ENCODE data around the gene UGT1A6.
A peak's percentile ranks its signal among the peaks of the same experiment; 100 is the strongest.

UGT1A6 gene

GRCh38 chr2:233810385-233810784 is 117.7 kb downstream of the UGT1A6 start:
- TF ChIP-seq, protein P1, sequence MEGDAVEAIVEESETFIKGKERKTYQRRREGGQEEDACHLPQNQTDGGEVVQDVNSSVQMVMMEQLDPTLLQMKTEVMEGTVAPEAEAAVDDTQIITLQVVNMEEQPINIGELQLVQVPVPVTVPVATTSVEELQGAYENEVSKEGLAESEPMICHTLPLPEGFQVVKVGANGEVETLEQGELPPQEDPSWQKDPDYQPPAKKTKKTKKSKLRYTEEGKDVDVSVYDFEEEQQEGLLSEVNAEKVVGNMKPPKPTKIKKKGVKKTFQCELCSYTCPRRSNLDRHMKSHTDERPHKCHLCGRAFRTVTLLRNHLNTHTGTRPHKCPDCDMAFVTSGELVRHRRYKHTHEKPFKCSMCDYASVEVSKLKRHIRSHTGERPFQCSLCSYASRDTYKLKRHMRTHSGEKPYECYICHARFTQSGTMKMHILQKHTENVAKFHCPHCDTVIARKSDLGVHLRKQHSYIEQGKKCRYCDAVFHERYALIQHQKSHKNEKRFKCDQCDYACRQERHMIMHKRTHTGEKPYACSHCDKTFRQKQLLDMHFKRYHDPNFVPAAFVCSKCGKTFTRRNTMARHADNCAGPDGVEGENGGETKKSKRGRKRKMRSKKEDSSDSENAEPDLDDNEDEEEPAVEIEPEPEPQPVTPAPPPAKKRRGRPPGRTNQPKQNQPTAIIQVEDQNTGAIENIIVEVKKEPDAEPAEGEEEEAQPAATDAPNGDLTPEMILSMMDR (conservative IDR thresholded peaks at IDR 0.05; ENCODE audit: low read length), result no peak
- H3K4me3 ChIP-seq (ENCODE audit: low read length), result no peak overlapping the region
- DNase-seq (ENCODE audit: low read depth), result no peak

DNA sequence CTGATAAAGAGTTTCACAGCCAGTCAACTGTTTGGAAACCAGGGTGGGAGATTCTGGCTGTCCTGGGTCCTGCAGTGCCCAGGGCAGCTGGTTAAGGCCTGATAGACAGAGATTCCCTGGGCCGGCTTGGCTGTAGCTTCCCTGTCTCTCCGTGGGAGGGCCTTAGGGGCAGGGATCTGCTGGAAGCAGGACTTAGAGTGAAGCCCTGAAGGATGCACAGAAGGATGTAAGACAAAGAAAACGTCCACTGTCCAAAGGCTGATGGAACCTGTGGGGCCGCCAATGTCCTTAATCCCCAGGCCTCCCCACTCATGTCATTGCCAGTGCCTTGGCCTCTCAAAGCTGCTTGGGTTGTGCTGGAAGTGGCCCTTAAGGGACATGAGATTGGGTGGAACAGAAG is 118.4 kb downstream of the UGT1A6 start:
- TF ChIP-seq, protein P1 (conservative IDR thresholded peaks at IDR 0.05; ENCODE audit: low read length), result no peak
- no peak for DNase-seq (ENCODE audit: low read depth)
- H3K4me3 ChIP-seq (ENCODE audit: low read length), result no peak overlapping the region

DNA sequence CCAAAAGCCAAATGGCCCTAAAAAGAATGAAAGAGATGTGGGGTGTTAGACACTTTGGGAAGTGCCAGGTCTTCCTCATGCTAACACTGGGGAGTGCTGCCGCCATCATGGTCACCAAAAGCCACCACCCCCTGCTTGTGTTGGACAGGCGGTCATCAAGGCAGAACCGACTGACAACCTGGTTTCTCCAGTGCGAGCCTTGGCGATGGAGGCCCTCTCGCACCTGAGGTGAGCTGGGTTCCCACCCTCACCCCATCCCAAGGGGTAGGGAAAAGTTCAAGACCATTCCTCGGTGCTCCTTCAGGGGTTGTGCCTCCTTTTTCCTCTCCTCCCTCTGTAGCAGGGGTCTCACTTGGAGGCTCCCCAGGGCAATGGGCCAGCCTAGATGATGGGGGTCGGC is 119.0 kb downstream of the UGT1A6 start:
- H3K4me3 ChIP-seq (ENCODE audit: low read length), result no peak overlapping the region
- TF ChIP-seq, protein P1 (conservative IDR thresholded peaks at IDR 0.05; ENCODE audit: low read length), result no peak
- no peak for DNase-seq (ENCODE audit: low read depth)

DNA sequence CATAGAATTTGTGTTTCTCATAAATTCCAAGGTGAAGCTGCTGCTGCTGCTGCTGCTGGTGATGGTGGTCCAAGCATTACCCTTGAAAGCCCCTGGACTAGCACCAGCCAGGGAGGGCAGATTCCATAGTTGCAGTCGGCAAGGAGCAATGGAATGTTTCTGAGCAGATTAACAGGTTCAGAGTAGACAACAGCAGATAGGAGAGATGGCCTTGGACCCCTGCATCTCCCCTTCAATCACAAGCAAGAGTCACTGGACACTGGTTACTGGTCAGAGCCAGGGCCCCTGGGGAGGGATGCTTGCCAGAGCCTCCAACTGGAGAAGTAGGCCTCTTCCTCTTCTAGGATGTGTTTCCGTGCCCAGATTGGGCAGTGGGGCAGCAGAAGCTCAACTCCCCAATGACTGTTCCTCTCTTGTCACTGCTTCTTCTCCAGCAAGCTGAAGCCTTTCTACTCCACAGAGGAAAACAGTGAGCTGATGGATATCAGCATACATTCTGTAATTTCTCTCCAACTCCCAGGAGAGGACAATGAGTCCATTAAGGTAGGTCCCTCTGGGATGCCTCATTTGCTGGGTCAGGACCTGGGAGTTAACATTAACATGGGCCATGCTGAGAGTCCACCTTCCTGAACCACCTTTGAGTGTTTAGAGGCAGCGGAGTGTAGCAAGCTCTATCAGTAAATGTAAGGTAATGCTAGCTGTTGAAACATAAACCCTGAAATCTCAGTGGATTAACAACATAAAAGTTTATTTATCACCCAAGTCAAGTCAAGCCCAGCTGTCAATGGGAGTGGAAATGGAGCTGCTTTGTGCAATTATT is 120.8 kb downstream of the UGT1A6 start:
- no peak for DNase-seq (ENCODE audit: low read depth)
- no peak overlapping the region for H3K4me3 ChIP-seq (ENCODE audit: low read length)
- TF ChIP-seq, protein P1 (conservative IDR thresholded peaks at IDR 0.05; ENCODE audit: low read length), result no peak

DNA sequence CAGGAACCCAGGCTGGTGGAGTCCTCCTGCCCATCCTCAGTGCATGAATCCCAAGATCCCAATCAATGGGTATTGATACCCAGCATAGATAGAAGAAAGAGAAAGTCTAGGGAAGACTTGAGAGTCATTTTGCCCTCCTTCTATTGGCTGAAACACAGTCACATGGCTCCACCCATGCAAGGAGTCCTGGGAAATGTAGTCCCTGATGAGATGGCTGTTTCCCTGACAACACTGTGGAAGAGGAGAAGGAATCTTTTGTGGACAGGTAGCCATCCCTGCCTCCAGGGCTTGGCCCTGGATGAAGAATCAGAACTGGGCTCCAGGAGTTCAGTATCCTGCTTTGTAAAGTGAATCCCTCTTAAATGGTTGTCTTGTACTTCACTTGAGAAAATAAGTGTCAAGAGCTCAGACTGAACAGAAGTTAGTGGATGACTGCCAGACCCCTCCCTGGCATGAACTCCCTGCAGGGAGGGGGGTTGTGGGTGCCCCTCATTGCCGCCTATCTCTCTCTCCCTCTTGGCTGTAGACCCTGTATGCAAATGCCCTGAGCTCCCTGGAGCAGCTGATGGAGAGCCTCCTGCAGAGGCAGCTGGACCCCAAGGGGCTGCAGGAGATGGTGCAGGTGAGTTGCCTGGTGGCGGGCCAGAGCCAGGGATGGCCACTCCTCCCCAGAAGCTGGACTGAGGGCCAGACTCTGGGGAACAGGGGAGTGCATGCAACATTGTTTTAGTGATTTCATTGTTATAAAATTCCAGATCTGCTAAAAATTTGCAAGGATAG is 121.6 kb downstream of the UGT1A6 start:
- DNase-seq (ENCODE audit: low read depth), result no peak
- no peak overlapping the region for H3K4me3 ChIP-seq (ENCODE audit: low read length)
- TF ChIP-seq, protein P1 (conservative IDR thresholded peaks at IDR 0.05; ENCODE audit: low read length), result no peak

GRCh38 chr2:233815861-233816260 is 123.2 kb downstream of the UGT1A6 start:
- no peak overlapping the region for H3K4me3 ChIP-seq (ENCODE audit: low read length)
- TF ChIP-seq, protein P1 (conservative IDR thresholded peaks at IDR 0.05; ENCODE audit: low read length), result no peak
- DNase-seq (ENCODE audit: low read depth), result peak; percentile 18

Measured in AG10803 (cell line).